Activated CD4-positive, alpha-beta T cell treated with anti-CD3 and anti-CD28 coated beads, Interleukin-10, Interleukin-2, amounts not matched to agents 100 ng/mL and 50 ng/mL, durations not matched to agents 16 hours and 8 hours (primary cell): Measurements from ENCODE around the gene ATP8A1.
"Not testable (repeated sequence)": the region's sequence is repeated elsewhere in the genome, so short reads cannot be mapped to it uniquely, and the experiment has no call there.

Source experiments
- DNase-seq: peaks from one replicate; pipeline ENCODE4 v3.0.0-alpha.2; 2020

ATP8A1 gene

DNA sequence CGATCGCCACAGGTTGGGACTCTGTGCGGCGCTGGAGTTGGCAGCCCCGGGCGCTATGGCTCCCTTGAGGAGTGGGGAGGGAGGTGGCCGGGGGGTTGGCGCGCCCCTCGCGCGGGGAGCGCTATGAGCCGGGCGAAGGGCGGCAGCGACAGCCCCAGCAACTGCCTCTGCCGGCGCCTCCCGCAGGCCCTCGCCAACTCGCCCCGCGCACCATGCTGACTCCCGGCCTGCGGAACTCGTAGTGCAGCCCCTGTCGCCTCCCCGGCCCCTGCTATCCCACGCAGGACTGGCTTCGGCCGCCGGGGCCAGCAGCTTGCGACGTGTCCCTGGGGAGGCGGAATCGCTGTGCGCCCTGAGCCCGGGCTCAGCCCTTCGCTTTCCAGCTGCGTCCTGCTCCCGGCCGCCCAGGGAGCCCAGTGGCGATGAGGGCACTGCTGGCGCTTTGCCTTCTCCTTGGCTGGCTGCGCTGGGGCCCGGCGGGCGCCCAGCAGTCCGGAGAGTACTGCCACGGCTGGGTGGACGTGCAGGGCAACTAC is 259.2 kb downstream of the ATP8A1 start:
- DNase-seq, result peak; percentile 13

- DNase-seq, result peak; percentile 50
These were observed 259.9 kb downstream of the ATP8A1 start, which contains the start of gene SHISA3 for GRCh38 chr4:42396752-42397634. SHISA3 (plus strand) TSS chr4:42397488; CDS start chr4:42398057, 569 bp downstream.

- DNase-seq, result no peak
These were observed 260.5 kb downstream of the ATP8A1 start for GRCh38 chr4:42396361-42396751.

GRCh38 chr4:42395595-42395994 is 261.3 kb downstream of the ATP8A1 start:
- DNase-seq, result no peak

DNA sequence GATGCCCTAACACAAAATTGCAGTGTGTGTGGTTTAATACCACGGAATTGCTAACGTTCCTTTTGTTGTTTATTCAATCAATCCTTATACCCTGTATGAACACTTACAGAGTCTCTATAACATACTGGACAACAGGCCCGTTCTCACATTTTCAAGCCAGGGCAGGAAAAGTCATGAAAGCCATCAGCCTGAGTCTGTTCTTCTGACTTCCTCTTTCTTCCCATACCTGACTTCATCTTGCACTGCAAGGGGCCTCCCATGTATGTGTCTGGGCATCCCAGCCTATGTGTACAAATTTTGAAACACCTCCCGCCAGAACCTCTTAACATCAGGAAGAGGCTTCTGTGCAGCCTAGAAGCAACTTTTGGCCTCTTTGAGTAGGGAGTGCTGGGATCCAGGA is 264.5 kb downstream of the ATP8A1 start:
- no peak for DNase-seq

DNA sequence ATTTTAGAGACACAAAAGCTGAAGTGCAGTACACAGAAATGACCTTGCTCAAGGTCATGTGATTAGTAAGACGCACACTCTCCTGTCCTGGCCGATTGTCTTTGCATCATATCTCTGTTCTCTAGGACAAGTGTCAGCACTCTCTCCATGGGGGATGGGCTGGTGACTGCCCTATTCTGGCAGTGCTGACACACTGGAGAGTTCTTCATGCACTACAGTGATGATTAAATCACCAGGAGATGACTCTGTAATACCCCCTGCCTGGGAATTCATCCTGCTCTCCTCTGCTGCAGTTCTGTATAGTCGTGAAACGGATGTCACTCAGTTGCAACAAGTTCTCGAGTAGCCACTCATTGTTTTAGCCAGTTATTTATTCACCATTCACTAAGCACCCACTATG is 264.9 kb downstream of the ATP8A1 start:
- DNase-seq, result no peak

DNA sequence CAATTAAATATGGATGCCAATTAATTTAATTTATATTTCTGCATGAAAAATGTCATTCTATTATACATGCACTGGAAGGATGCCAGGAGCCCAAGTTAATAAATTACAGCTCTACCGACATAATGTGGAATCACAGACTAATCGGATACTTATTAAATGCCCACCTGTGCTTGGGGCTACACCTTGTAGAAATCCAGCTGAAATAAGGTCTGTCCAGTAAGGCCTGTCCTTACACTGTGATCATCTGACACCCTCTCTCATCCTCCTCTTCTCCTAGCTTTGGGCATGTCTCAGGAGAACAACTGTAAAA is 265.6 kb downstream of the ATP8A1 start:
- DNase-seq, result no peak

DNA sequence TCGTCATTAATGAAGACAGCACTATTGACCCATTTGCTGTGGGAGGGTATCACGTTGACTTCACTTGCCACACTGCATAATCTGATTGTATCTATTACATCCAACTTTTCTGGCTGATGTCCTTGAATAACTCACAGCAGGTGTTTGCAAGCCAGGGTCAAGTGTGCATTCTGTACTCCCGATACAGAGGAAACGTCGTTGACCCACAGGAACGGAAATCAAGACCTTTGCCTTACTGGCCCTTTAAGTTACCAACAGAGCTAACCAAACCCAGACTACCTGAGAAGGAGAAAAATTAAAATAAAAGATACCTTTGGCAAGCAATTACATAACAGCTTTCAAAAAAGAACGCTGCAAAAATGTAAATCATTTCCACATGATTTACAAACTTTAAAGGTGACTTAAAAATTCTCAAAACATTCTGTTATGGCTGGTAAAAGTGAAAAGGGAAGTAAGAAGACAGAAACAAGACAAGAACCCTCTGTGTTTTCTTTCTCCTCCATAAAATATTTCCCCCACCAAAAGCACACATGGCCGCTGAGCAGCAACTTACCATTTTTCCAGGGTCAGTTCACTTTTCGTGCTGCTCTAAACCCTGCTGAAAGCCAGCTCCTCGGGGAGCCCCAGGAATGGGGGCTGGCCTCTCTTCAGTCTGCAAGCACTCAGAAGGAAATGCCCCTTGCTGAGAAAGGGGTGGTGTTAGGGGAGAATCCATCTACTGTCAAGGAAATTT is 266.1 kb downstream of the ATP8A1 start:
- no peak for DNase-seq

DNA sequence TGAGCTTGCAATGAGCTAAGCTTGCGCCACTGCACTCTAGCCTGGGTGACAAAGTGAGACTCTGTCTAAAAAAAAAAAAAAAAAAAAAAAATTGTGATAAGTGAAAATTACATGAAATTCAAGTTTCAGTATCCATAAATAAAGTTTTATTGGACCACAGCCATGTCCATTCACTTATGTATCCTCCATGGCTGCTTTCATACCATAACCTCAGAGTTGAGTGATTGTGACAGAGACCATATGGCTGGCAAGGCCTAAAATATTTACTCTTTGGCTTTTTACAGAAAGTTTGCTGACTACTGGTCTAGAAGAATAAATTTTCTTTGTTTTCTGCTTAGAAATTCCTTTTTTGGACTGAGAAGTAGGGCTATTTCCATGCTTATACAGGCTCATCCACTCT is 271.4 kb downstream of the ATP8A1 start:
- DNase-seq, result no peak

DNA sequence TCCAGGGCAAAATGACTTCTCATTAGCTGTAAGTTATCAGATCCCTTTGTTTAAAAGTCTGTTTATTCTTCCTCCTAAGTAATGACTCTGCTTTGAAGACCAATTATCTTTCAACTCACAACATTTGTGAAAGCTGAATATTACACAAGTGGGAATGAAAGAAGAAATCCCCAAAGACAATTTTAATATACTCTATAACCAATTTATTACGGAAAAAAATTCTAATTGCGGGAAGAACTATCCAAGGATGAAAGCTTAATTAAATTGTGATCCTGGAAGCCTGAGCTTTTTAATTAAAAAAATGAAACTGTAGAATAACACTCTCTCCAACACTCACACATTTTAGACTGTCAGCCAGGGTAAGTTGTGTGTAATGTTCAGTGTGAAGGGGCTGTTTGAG is 275.2 kb downstream of the ATP8A1 start:
- DNase-seq, result no peak

GRCh38 chr4:42377497-42377896 is 279.4 kb downstream of the ATP8A1 start:
- DNase-seq, result no peak

DNA sequence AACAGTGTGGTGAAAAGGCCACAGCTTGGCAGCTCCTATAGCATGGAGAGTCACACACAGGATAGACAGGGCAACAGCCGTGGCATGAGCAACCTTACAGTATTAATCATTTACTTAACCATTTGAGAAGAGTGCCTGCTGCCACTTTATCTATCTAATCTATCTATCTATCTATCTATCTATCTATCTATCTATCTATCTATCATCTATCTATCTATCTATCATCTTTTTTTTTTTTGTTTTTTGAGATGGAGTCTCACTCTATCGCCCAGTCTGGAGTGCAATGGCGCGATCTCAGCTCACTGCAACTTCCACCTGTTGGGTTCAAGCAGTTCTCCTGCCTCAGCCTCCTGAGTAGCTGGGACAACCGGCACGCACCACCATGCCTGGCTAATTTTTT is 284.6 kb downstream of the ATP8A1 start:
- not testable (repeated sequence) for DNase-seq

GRCh38 chr4:42371305-42372252 is 285.3 kb downstream of the ATP8A1 start:
- DNase-seq, result peak; percentile 23

DNA sequence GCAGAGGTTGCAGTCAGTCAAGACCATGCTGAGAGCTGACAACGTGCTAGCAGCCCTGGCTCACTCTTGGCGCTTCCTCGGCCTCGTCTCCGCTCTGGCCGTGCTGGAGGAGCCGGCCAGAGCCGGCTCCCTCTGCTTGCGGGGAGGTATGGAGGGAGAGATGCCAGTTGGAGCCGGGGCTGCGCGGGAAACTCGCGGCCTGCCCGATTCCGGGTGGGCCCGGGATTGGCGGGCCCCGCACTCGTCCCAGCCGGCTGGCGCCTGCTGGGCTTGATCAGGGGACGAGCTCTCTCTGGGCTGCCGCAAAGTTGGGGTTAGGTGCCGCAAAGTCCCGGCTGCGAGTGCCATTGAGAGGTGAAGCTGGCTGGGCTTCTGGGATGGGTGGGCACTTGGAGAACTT is 287.4 kb downstream of the ATP8A1 start:
- no peak for DNase-seq

- DNase-seq, result no peak
These were observed 289.9 kb downstream of the ATP8A1 start for GRCh38 chr4:42366959-42367358.

DNA sequence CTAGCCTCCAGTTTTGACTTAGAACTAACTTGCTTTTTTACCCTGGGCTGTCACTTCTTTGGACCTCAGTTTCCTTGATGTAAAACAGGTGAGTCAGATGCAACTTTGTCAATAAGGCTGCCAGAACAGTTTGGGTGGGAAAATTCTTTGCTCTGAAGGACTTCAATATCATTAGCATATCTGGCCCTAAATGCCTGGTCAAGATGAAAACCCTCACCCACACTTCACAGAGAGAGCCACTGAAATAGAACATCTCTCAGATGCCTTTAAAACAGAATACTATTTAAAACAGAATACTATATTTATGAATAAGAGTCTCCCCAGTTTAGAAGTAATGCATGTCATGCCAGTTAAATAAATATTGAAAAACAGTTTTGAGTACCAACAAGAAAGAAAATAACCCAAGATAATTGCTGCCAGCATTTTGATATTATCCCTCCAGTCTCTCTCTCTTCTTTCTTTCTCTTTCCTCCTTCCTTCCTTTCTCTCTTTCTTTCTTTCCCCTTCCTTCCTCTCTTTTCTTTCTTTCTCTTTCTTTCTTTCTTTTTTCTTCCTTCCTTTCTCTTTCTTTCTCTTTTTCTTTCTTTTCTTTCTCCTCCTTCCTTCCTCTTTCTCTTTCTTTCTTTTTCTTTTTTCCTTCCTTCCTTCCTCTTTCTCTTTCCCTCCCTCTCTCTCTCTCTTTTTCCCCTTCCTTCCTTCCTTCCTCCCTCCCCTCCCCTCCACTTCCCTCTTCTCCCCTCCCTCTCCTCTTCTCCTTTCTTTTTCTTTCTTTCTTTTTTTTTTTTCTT is 292.4 kb downstream of the ATP8A1 start:
- no peak for DNase-seq

GRCh38 chr4:42363614-42364013 is 293.3 kb downstream of the ATP8A1 start:
- no peak for DNase-seq

DNA sequence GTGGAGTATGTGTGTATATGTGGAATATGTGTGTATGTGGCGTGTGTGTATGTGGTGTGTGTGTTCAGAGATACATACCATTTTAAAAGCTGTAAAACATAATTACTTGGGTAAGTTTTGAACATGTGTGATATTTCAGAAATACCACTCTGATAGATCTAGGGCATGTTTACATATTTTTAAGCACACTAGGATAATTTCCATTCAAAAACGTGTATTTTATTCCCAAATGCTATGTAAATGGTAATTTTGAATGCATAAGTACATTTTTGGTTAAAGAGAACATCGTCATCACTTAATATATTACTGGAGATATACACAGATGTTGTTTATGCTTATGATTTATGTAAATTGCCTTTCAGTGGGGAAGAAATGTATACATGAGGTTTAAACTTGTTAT is 294.3 kb downstream of the ATP8A1 start:
- DNase-seq, result no peak

- DNase-seq, result no peak
These were observed 295.4 kb downstream of the ATP8A1 start for GRCh38 chr4:42361456-42361855.

- no peak for DNase-seq
These were observed 296.6 kb downstream of the ATP8A1 start for GRCh38 chr4:42360256-42360669.

- no peak for DNase-seq
These were observed 297.2 kb downstream of the ATP8A1 start for GRCh38 chr4:42359711-42360110.
